ENCODE data around the gene DXO.
"Not testable (repeated sequence)": the region's sequence is repeated elsewhere in the genome, so short reads cannot be mapped to it uniquely, and the experiment has no call there.

Gene DXO

GRCh38 chr6:31971993-31972708, at the start of gene DXO:
Gene DXO, minus strand, starts transcription at chr6:31972138. Its CDS starts 463 bp downstream, at chr6:31971675.
- TF ChIP-seq CTCF (conservative IDR thresholded peaks at IDR 0.05; ENCODE audit: low read depth, low read length): no peak
- DNase-seq (ENCODE audit: low read depth): peak; percentile 99

GRCh38 chr6:32014547-32014946, 42.6 kb upstream of the DXO start, which contains the start of gene C4B:
Gene C4B, plus strand, starts transcription at chr6:32014795. Its CDS starts 51 bp downstream, at chr6:32014846.
- DNase-seq (ENCODE audit: low read depth); H3K4me3 ChIP-seq (ENCODE audit: low read depth, low read length): not testable (repeated sequence)

More at GRCh38 chr6:31971993-31972708, at the start of gene DXO:
- peak within 1 kb of the TSS; percentile 73 for H3K4me3 ChIP-seq (ENCODE audit: low read depth, low read length)

GRCh38 chr6:32013738-32014137, 41.8 kb upstream of the DXO start:
- not testable (repeated sequence) for H3K4me3 ChIP-seq (ENCODE audit: low read depth, low read length); DNase-seq (ENCODE audit: low read depth)

- H3K4me3 ChIP-seq (ENCODE audit: low read depth, low read length): not testable (repeated sequence)
- DNase-seq (ENCODE audit: low read depth): peak; percentile 4
Measured at GRCh38 chr6:32012941-32013617, 41.1 kb upstream of the DXO start.

- not testable (repeated sequence) for H3K4me3 ChIP-seq (ENCODE audit: low read depth, low read length); DNase-seq (ENCODE audit: low read depth)
Measured at GRCh38 chr6:32010856-32011530, 39.1 kb upstream of the DXO start.

GRCh38 chr6:32009537-32009936, 37.6 kb upstream of the DXO start:
- DNase-seq (ENCODE audit: low read depth); H3K4me3 ChIP-seq (ENCODE audit: low read depth, low read length): not testable (repeated sequence)

GRCh38 chr6:32008616-32009015, 36.7 kb upstream of the DXO start:
- DNase-seq (ENCODE audit: low read depth); H3K4me3 ChIP-seq (ENCODE audit: low read depth, low read length): not testable (repeated sequence)

GRCh38 chr6:32008037-32008436, 36.1 kb upstream of the DXO start:
- H3K4me3 ChIP-seq (ENCODE audit: low read depth, low read length); DNase-seq (ENCODE audit: low read depth): not testable (repeated sequence)

GRCh38 chr6:32007086-32007485, 35.1 kb upstream of the DXO start:
- not testable (repeated sequence) for DNase-seq (ENCODE audit: low read depth); H3K4me3 ChIP-seq (ENCODE audit: low read depth, low read length)

- not testable (repeated sequence) for DNase-seq (ENCODE audit: low read depth); H3K4me3 ChIP-seq (ENCODE audit: low read depth, low read length)
Measured at GRCh38 chr6:32005991-32006529, 34.1 kb upstream of the DXO start.

GRCh38 chr6:32005538-32005880, 33.6 kb upstream of the DXO start:
- DNase-seq (ENCODE audit: low read depth); H3K4me3 ChIP-seq (ENCODE audit: low read depth, low read length): not testable (repeated sequence)

GRCh38 chr6:32004864-32005537, 33.1 kb upstream of the DXO start:
- not testable (repeated sequence) for H3K4me3 ChIP-seq (ENCODE audit: low read depth, low read length); DNase-seq (ENCODE audit: low read depth)

- DNase-seq (ENCODE audit: low read depth); H3K4me3 ChIP-seq (ENCODE audit: low read depth, low read length): not testable (repeated sequence)
Measured at GRCh38 chr6:32004393-32004792, 32.5 kb upstream of the DXO start.

GRCh38 chr6:32003301-32003700, 31.4 kb upstream of the DXO start:
- H3K4me3 ChIP-seq (ENCODE audit: low read depth, low read length); DNase-seq (ENCODE audit: low read depth): not testable (repeated sequence)

GRCh38 chr6:32002546-32003268, 30.8 kb upstream of the DXO start:
- not testable (repeated sequence) for DNase-seq (ENCODE audit: low read depth); H3K4me3 ChIP-seq (ENCODE audit: low read depth, low read length)

GRCh38 chr6:31996385-31996784, 24.4 kb upstream of the DXO start:
- H3K4me3 ChIP-seq (ENCODE audit: low read depth, low read length); DNase-seq (ENCODE audit: low read depth): not testable (repeated sequence)

GRCh38 chr6:31994421-31994820, 22.5 kb upstream of the DXO start:
- H3K4me3 ChIP-seq (ENCODE audit: low read depth, low read length); DNase-seq (ENCODE audit: low read depth): not testable (repeated sequence)
